ENCODE results near the gene XXYLT1.

XXYLT1 gene

GRCh38 chr3:195095035-195095703 is 175.8 kb downstream of the XXYLT1 start (continued):
- TF ChIP-seq, protein P1, sequence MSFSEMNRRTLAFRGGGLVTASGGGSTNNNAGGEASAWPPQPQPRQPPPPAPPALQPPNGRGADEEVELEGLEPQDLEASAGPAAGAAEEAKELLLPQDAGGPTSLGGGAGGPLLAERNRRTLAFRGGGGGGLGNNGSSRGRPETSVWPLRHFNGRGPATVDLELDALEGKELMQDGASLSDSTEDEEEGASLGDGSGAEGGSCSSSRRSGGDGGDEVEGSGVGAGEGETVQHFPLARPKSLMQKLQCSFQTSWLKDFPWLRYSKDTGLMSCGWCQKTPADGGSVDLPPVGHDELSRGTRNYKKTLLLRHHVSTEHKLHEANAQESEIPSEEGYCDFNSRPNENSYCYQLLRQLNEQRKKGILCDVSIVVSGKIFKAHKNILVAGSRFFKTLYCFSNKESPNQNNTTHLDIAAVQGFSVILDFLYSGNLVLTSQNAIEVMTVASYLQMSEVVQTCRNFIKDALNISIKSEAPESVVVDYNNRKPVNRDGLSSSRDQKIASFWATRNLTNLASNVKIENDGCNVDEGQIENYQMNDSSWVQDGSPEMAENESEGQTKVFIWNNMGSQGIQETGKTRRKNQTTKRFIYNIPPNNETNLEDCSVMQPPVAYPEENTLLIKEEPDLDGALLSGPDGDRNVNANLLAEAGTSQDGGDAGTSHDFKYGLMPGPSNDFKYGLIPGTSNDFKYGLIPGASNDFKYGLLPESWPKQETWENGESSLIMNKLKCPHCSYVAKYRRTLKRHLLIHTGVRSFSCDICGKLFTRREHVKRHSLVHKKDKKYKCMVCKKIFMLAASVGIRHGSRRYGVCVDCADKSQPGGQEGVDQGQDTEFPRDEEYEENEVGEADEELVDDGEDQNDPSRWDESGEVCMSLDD (tag by site-specific recombination; IDR thresholded peaks at IDR 0.05), result no peak
- TF ChIP-seq TRIM28 (IDR thresholded peaks at IDR 0.05; ENCODE audit: borderline replicate concordance, low read length) (peak; percentile 35; the same call in 1 of the 2 replicates), ZNF354C (tag by site-specific recombination; IDR thresholded peaks at IDR 0.05; ENCODE audit: borderline replicate concordance, low read depth) (no peak), ZNF513 (tag by site-specific recombination; IDR thresholded peaks at IDR 0.05) (no peak), KLF17 (tag by site-specific recombination; IDR thresholded peaks at IDR 0.05) (no peak), ZNF707 (tag by site-specific recombination; IDR thresholded peaks at IDR 0.05) (no peak), ZNF658 (tag by site-specific recombination; IDR thresholded peaks at IDR 0.05) (no peak), ZNF16 (tag by site-specific recombination; IDR thresholded peaks at IDR 0.05; ENCODE audit: low read depth) (no peak), ZNF138 (tag by site-specific recombination; IDR thresholded peaks at IDR 0.05; ENCODE audit: borderline replicate concordance) (no peak), ZNF335 (tag by site-specific recombination; conservative IDR thresholded peaks at IDR 0.05) (no peak), ZNF600 (tag by site-specific recombination; IDR thresholded peaks at IDR 0.05) (peak; percentile 97), ZNF221 (tag by site-specific recombination; IDR thresholded peaks at IDR 0.05; ENCODE audit: borderline replicate concordance) (no peak), ZBTB20 (tag by site-specific recombination; IDR thresholded peaks at IDR 0.05) (peak; percentile 64), ZNF366 (tag by site-specific recombination; conservative IDR thresholded peaks at IDR 0.05) (0 out of 2 replicates have a peak, but pooled peaks have one; percentile 21)
- TF ChIP-seq, protein P2, sequence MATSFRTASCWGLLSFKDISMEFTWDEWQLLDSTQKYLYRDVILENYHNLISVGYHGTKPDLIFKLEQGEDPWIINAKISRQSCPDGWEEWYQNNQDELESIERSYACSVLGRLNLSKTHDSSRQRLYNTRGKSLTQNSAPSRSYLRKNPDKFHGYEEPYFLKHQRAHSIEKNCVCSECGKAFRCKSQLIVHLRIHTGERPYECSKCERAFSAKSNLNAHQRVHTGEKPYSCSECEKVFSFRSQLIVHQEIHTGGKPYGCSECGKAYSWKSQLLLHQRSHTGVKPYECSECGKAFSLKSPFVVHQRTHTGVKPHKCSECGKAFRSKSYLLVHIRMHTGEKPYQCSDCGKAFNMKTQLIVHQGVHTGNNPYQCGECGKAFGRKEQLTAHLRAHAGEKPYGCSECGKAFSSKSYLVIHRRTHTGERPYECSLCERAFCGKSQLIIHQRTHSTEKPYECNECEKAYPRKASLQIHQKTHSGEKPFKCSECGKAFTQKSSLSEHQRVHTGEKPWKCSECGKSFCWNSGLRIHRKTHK (tag by site-specific recombination; IDR thresholded peaks at IDR 0.05), result no peak
- TF ChIP-seq, protein P3, sequence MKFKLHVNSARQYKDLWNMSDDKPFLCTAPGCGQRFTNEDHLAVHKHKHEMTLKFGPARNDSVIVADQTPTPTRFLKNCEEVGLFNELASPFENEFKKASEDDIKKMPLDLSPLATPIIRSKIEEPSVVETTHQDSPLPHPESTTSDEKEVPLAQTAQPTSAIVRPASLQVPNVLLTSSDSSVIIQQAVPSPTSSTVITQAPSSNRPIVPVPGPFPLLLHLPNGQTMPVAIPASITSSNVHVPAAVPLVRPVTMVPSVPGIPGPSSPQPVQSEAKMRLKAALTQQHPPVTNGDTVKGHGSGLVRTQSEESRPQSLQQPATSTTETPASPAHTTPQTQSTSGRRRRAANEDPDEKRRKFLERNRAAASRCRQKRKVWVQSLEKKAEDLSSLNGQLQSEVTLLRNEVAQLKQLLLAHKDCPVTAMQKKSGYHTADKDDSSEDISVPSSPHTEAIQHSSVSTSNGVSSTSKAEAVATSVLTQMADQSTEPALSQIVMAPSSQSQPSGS (tag by site-specific recombination; IDR thresholded peaks at IDR 0.05; ENCODE audit: low read depth), result peak; percentile 49; the same call in 1 of the 2 replicates
- TF ChIP-seq, protein P4, sequence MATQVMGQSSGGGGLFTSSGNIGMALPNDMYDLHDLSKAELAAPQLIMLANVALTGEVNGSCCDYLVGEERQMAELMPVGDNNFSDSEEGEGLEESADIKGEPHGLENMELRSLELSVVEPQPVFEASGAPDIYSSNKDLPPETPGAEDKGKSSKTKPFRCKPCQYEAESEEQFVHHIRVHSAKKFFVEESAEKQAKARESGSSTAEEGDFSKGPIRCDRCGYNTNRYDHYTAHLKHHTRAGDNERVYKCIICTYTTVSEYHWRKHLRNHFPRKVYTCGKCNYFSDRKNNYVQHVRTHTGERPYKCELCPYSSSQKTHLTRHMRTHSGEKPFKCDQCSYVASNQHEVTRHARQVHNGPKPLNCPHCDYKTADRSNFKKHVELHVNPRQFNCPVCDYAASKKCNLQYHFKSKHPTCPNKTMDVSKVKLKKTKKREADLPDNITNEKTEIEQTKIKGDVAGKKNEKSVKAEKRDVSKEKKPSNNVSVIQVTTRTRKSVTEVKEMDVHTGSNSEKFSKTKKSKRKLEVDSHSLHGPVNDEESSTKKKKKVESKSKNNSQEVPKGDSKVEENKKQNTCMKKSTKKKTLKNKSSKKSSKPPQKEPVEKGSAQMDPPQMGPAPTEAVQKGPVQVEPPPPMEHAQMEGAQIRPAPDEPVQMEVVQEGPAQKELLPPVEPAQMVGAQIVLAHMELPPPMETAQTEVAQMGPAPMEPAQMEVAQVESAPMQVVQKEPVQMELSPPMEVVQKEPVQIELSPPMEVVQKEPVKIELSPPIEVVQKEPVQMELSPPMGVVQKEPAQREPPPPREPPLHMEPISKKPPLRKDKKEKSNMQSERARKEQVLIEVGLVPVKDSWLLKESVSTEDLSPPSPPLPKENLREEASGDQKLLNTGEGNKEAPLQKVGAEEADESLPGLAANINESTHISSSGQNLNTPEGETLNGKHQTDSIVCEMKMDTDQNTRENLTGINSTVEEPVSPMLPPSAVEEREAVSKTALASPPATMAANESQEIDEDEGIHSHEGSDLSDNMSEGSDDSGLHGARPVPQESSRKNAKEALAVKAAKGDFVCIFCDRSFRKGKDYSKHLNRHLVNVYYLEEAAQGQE (tag by site-specific recombination; IDR thresholded peaks at IDR 0.05), result peak; percentile 32; the same call in 1 of the 2 replicates

Data from HEK293 (cell line).